Hepatocyte (in vitro differentiated cells): ENCODE results near the gene OGFOD2.

Experiments used
- CTCF ChIP-seq: fragments of 200-600 bp; sonication (generic); IDR thresholded peaks from 2 replicates; pipeline ENCODE4 v1.5.1; 2016; ENCODE audit warnings: antibody characterized with exemption, mild to moderate bottlenecking; ENCODE audit not compliant: poor library complexity
- EZH2 ChIP-seq: fragments of 200-600 bp; sonication (generic); IDR thresholded peaks from 2 replicates; pipeline ENCODE4 v1.6.1; 2016; ENCODE audit warnings: antibody characterized with exemption, mild to moderate bottlenecking, borderline replicate concordance

GRCh38 chr12:123004287-123004686 lies 29.2 kb downstream of the OGFOD2 start:
- TF ChIP-seq CTCF (no peak), EZH2 (no peak)
